GM12874 (cell line): ENCODE measurements around the gene ANKRD13D.

Source experiments
- TF ChIP-seq, protein P1 (sequence below): IDR thresholded peaks from 2 replicates; pipeline ENCODE4 v1.5.1; 2011; ENCODE audit warnings: low read depth, mild to moderate bottlenecking, control low read depth, low read length, moderate library complexity; ENCODE audit not compliant: insufficient read depth

Gene ANKRD13D

DNA sequence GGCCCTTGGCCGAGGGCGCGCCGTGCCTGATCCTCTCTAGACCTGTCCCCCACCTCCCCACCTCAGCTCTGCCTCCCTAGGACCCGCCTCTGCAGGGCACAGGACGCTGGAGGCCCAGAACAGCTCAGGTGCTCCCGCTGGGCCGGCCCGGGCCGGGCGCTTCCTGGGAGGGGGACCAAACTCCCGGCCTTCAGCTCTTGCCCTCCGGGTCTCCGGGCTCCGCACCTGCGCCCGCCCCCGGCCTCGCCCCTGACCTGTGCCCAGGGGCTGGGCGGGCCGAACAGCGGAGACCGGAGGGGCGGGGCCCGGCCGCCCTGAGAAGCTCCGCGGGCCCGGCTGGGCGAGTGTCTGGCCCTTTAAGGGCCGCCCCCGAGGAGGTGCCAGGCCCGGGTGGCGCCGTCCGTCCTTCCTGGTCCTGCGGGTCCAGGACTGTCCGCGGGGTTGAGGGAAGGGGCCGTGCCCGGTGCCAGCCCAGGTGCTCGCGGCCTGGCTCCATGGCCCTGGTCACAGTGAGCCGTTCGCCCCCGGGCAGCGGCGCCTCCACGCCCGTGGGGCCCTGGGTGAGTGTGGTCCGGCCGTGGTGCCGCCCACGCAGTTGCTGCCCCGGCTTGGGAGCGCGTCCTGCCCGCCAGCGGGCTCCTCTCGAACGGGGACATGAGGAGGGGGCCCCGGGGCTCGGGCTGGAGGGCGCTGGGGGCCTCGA, 14.2 kb downstream of the ANKRD13D start, which contains the start of gene SSH3:
Gene SSH3, plus strand, starts transcription at position 399 of the 703 bp plus-strand sequence. Its CDS starts 96 bp downstream, at position 495.
- TF ChIP-seq, protein P1, sequence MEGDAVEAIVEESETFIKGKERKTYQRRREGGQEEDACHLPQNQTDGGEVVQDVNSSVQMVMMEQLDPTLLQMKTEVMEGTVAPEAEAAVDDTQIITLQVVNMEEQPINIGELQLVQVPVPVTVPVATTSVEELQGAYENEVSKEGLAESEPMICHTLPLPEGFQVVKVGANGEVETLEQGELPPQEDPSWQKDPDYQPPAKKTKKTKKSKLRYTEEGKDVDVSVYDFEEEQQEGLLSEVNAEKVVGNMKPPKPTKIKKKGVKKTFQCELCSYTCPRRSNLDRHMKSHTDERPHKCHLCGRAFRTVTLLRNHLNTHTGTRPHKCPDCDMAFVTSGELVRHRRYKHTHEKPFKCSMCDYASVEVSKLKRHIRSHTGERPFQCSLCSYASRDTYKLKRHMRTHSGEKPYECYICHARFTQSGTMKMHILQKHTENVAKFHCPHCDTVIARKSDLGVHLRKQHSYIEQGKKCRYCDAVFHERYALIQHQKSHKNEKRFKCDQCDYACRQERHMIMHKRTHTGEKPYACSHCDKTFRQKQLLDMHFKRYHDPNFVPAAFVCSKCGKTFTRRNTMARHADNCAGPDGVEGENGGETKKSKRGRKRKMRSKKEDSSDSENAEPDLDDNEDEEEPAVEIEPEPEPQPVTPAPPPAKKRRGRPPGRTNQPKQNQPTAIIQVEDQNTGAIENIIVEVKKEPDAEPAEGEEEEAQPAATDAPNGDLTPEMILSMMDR, result no peak

DNA sequence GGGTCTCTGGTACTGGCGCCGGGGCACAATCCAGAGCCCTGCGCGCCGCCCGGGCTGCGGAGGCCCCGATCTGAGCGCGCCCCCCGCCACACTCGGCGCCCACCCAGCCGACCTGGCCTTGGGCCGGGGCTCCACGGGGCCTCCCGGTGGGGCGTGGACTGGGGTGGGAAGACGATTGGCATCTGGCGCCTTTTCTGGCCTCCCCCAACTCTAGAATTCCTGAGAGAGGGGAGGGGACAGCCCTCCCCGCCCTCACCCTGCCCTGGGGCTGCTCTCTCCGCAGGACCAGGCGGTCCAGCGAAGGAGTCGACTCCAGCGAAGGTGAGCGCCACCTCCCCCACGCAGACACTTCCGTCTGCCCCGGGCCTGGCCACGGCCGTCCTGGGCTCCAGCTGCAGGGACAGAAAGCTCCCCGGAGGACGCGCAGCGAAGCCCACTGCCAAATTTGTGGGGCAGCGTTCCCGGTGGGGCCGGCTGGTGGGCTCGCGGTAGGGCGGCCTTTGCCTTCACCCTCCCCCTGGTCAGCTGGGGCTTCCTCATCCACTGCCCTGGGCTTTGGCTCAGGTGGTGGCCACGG, 14.8 kb downstream of the ANKRD13D start:
- TF ChIP-seq, protein P1, result no peak

DNA sequence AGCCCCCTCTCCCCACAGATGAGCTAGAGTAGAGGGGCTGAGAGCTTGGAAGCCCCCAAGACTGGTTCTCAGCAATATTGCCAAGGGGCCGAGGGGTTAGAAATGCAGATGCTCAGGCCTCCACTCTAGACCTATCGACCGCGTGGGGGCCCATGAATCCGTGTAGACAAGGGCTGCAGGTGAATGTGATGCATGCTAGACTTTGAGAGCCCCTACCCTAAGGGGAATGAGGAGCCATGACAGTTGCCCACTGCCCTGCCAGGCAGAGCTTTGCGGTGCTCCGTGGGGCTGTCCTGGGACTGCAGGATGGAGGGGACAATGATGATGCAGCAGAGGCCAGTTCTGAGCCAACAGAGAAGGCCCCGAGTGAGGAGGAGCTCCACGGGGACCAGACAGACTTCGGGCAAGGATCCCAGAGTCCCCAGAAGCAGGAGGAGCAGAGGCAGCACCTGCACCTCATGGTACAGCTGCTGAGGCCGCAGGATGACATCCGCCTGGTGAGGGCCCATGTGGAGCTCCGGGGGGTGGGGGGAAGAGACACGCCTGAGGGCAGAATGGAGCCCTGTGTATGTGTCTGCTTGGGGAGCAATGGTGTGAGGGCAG, 15.5 kb downstream of the ANKRD13D start:
- TF ChIP-seq, protein P1, result no peak

DNA sequence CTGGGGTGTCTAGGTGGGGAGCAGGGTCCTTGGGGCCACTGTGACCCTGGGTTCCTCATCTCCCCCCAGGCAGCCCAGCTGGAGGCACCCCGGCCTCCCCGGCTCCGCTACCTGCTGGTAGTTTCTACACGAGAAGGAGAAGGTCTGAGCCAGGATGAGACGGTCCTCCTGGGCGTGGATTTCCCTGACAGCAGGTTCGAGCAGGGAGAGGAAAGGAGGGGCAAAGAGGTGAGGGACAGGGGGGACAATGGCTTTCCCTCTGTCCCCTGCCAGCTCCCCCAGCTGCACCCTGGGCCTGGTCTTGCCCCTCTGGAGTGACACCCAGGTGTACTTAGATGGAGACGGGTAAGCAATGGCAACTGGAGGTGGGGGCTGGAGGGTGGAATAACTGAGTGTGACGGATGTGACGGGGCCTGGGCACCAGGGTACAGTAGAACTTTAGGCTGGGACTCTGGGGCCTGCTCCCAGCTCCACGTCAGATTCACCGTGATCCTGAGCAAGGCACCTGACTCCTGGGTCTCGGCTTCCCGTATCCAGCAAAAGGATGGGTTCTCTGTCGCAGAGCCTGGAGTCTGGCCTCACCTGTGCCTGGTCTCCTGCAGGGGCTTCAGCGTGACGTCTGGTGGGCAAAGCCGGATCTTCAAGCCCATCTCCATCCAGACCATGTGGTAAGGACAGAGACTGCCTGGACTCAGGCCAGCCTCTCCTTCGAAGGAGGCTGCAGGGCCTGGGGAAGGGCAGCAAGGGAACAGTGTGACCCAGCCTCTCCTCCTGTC, 17.9 kb downstream of the ANKRD13D start:
- TF ChIP-seq, protein P1, result no peak

DNA sequence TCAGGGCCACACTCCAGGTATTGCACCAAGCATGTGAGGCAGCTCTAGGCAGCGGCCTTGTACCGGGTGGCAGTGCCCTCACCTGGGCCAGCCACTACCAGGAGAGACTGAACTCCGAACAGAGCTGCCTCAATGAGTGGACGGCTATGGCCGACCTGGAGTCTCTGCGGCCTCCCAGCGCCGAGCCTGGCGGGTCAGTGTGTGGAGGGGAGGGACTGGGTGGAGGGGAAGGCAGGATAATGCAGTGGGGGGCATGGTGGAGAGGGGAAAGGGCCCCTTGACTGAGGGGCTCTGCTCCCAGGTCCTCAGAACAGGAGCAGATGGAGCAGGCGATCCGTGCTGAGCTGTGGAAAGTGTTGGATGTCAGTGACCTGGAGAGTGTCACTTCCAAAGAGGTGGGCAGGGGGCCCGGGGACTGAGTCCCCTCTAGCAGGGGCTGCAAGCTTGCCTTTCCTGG, 18.5 kb downstream of the ANKRD13D start:
- TF ChIP-seq, protein P1, result no peak

DNA sequence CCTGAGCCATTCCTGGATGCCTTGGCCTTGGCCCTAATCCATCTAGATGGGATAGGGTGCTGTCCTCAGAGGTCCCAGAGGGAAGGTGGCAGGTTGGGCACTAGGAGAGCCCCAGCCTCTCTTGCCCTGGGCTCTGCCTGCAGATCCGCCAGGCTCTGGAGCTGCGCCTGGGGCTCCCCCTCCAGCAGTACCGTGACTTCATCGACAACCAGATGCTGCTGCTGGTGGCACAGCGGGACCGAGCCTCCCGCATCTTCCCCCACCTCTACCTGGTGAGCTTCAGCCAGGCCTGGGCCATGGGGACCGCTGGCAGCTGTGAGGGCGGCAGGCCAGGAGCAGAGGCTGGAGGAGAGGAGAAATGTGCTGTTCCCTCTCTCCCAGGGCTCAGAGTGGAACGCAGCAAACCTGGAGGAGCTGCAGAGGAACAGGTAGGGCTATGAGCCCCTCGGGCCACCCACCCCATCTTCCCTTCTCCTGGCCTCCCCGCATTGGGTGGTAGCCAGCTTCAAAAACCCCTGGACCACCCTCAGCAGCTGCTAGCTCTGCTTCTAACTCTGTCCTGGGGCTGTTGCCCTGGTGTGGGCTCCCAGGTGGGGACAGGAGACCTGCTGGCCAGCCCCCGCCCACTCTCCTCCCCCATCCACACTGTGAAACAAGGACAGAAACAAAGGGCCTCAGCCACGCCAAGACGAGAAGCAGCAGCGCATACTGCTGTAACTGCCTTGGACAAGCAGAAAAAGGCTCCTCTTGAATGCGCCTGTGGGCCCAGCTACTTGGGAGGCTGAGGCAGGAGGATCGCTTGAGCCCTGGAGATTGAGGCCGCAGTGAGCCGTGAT, 19.1 kb downstream of the ANKRD13D start:
- TF ChIP-seq, protein P1, result no peak
